ENCODE measurements around the gene ADGRD1.

DNA sequence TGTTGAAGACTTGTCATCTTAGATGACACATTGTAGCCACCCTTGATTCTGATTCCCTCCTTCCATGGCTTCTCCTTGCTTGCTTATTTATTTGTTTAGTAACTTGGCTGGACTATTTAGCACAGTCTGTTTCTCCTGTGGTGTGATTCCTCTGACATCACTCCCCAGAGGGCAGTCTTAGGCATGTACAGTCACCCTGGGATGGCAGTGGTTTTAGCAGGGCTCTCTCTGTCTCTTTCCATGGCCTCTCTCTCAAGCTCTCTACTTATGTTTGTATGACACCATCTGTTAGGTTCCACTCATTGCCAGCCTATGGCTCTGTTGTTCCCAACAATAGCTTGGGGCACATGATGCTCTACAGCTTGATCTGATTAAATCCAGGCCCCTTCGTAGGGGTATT, 158.3 kb downstream of the ADGRD1 start:
- TF ChIP-seq, protein P1, sequence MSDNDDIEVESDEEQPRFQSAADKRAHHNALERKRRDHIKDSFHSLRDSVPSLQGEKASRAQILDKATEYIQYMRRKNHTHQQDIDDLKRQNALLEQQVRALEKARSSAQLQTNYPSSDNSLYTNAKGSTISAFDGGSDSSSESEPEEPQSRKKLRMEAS (IDR thresholded peaks at IDR 0.05; ENCODE audit: low read depth, low read length), result no peak
- TF ChIP-seq, protein P2, sequence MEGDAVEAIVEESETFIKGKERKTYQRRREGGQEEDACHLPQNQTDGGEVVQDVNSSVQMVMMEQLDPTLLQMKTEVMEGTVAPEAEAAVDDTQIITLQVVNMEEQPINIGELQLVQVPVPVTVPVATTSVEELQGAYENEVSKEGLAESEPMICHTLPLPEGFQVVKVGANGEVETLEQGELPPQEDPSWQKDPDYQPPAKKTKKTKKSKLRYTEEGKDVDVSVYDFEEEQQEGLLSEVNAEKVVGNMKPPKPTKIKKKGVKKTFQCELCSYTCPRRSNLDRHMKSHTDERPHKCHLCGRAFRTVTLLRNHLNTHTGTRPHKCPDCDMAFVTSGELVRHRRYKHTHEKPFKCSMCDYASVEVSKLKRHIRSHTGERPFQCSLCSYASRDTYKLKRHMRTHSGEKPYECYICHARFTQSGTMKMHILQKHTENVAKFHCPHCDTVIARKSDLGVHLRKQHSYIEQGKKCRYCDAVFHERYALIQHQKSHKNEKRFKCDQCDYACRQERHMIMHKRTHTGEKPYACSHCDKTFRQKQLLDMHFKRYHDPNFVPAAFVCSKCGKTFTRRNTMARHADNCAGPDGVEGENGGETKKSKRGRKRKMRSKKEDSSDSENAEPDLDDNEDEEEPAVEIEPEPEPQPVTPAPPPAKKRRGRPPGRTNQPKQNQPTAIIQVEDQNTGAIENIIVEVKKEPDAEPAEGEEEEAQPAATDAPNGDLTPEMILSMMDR (IDR thresholded peaks at IDR 0.05; ENCODE audit: low read depth, low read length), result no peak
- no peak for TF ChIP-seq POLR2A (IDR thresholded peaks at IDR 0.05; ENCODE audit: extremely low read depth, insufficient read length)

All from NB4 (cell line).